GM21515 (cell line): ENCODE data around the gene ARSH.
"Not testable (repeated sequence)": the region's sequence is repeated elsewhere in the genome, so short reads cannot be mapped to it uniquely, and the experiment has no call there.

Experiments
- ATAC-seq: cut with Tn5 transposase; IDR thresholded peaks from one replicate; pipeline ENCODE4 v1.9.1; 2021; ENCODE audit not compliant: unreplicated experiment

ARSH gene

GRCh38 chrX:3037218-3037617, 30.9 kb downstream of the ARSH start:
- no peak for ATAC-seq

GRCh38 chrX:3044196-3044595, 37.9 kb downstream of the ARSH start:
- ATAC-seq, result no peak

- no peak for ATAC-seq
These were observed 38.3 kb downstream of the ARSH start for GRCh38 chrX:3044671-3045070.

GRCh38 chrX:3046253-3047240, 40.2 kb downstream of the ARSH start:
- no peak for ATAC-seq

GRCh38 chrX:3050523-3051175, 44.3 kb downstream of the ARSH start:
- not testable (repeated sequence) for ATAC-seq

GRCh38 chrX:3052860-3053259, 46.5 kb downstream of the ARSH start:
- no peak for ATAC-seq

GRCh38 chrX:3066555-3066954, 60.2 kb downstream of the ARSH start:
- no peak for ATAC-seq

- ATAC-seq, result no peak
These were observed 69.6 kb downstream of the ARSH start for GRCh38 chrX:3075959-3076358.

GRCh38 chrX:3076416-3076991, 70.2 kb downstream of the ARSH start:
- no peak for ATAC-seq
